Gastroesophageal sphincter (tissue), 3 donors: ENCODE results near the gene IER5L.

ENCODE experiments used
- EP300 ChIP-seq: sonication (generic); formaldehyde crosslinking; IDR thresholded peaks from one replicate; pipeline ENCODE4 v1.6.1; 2017; ENCODE audit warnings: antibody characterized with exemption, mild to moderate bottlenecking
- POLR2A ChIP-seq, 2 donors: fragments of 450-650 bp; IDR thresholded peaks; one replicate each; pipeline ENCODE4 v1.6.1; 2017; ENCODE audit warnings: antibody characterized with exemption in 2 of 2, mild to moderate bottlenecking in 2 of 2, moderate library complexity in 1 of 2
- POLR2AphosphoS5 ChIP-seq: sonication (generic); formaldehyde crosslinking; IDR thresholded peaks from one replicate; pipeline ENCODE4 v1.6.1; 2017; ENCODE audit warnings: antibody characterized with exemption
- TF ChIP-seq, protein P1 (sequence below), 4 experiments: fragments of 200-600 bp in 2 of 4; fragments of 450-650 bp in 2 of 4; sonication (generic) in 1 of 4; IDR thresholded peaks; one replicate each; pipeline ENCODE4 v1.5.1; 2017 to 2019; ENCODE audit warnings: antibody characterized with exemption in 4 of 4, mild to moderate bottlenecking in 2 of 4, moderate library complexity in 2 of 4

DNA sequence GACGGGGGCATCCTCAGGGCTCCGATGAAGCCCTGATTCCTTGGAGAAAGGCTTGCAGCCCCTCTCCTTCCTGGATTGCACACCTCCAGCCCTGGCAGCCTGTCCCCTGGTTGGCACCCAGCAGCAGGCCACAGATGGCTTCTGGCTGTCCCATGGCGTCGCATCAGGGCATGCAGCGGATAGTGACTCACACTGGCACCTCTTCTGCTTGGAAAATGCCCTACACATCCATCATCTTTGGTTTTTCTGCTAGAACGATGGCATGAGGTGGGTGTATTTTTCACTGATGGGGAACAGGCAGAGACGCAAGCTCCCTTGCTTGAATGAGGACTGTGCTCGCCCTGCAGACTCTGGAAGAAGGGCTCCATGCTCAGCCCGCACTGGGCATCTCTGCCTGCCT lies 23.2 kb upstream of the IER5L start:
- TF ChIP-seq, protein P1, sequence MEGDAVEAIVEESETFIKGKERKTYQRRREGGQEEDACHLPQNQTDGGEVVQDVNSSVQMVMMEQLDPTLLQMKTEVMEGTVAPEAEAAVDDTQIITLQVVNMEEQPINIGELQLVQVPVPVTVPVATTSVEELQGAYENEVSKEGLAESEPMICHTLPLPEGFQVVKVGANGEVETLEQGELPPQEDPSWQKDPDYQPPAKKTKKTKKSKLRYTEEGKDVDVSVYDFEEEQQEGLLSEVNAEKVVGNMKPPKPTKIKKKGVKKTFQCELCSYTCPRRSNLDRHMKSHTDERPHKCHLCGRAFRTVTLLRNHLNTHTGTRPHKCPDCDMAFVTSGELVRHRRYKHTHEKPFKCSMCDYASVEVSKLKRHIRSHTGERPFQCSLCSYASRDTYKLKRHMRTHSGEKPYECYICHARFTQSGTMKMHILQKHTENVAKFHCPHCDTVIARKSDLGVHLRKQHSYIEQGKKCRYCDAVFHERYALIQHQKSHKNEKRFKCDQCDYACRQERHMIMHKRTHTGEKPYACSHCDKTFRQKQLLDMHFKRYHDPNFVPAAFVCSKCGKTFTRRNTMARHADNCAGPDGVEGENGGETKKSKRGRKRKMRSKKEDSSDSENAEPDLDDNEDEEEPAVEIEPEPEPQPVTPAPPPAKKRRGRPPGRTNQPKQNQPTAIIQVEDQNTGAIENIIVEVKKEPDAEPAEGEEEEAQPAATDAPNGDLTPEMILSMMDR (IDR thresholded peaks at IDR 0.05): no peak
- TF ChIP-seq POLR2AphosphoS5 (no peak), POLR2A (IDR thresholded peaks at IDR 0.05) (no peak), EP300 (no peak)
